Coronary artery (tissue), 2 donors: ENCODE measurements around the gene FGFR4.
"Not testable (repeated sequence)": the region's sequence is repeated elsewhere in the genome, so short reads cannot be mapped to it uniquely, and the experiment has no call there.

Experiments used
- DNase-seq: peaks from one replicate; pipeline ENCODE4 v3.0.0-alpha.2; 2017; ENCODE audit warnings: low spot score
- H3K27ac ChIP-seq, 2 donors: fragments of 200-600 bp; sonication (generic); one replicate each; pipeline ENCODE4 v1.5.1; 2016 to 2019
- H3K4me3 ChIP-seq: fragments of 200-600 bp; sonication (generic); 2 replicates; pipeline ENCODE4 v1.5.1; 2016; ENCODE audit warnings: mild to moderate bottlenecking, moderate library complexity
- CTCF ChIP-seq: fragments of 200-600 bp; sonication (generic); IDR thresholded peaks from one replicate; pipeline ENCODE4 v1.5.1; 2019; ENCODE audit warnings: antibody characterized with exemption

The FGFR4 gene

GRCh38 chr5:177045631-177046030 is 41.1 kb upstream of the FGFR4 start:
- Histone ChIP-seq H3K4me3 (no peak overlapping the region), H3K27ac (no peak overlapping the region)
- DNase-seq, result no peak
- TF ChIP-seq CTCF, result no peak

GRCh38 chr5:177048531-177048930 is 38.2 kb upstream of the FGFR4 start:
- H3K27ac ChIP-seq, DNase-seq: not testable (repeated sequence)

GRCh38 chr5:177049285-177049684 is 37.4 kb upstream of the FGFR4 start:
- no peak for TF ChIP-seq CTCF
- no peak for DNase-seq
- no peak overlapping the region for H3K4me3 ChIP-seq
- no peak overlapping the region for H3K27ac ChIP-seq

More at GRCh38 chr5:177048531-177048930, 38.2 kb upstream of the FGFR4 start:
- H3K4me3 ChIP-seq, result not testable (repeated sequence)

GRCh38 chr5:177064500-177065277 is 22.0 kb upstream of the FGFR4 start:
- H3K4me3 ChIP-seq, result no peak overlapping the region
- no peak for DNase-seq
- H3K27ac ChIP-seq, result no peak overlapping the region
- no peak for TF ChIP-seq CTCF

- H3K27ac ChIP-seq, result no peak overlapping the region
- no peak for TF ChIP-seq CTCF
- H3K4me3 ChIP-seq, result no peak overlapping the region
- no peak for DNase-seq
Measured at GRCh38 chr5:177065491-177065890, 21.2 kb upstream of the FGFR4 start.

GRCh38 chr5:177066224-177066623 is 20.5 kb upstream of the FGFR4 start:
- DNase-seq, result no peak
- H3K27ac ChIP-seq, result no peak overlapping the region
- H3K4me3 ChIP-seq, result no peak overlapping the region
- no peak for TF ChIP-seq CTCF

- Histone ChIP-seq H3K4me3 (no peak overlapping the region), H3K27ac (no peak overlapping the region)
- TF ChIP-seq CTCF, result no peak
- DNase-seq, result no peak
Measured at GRCh38 chr5:177067503-177067902, 19.2 kb upstream of the FGFR4 start.
